Caco-2 (cell line): ENCODE data around the gene AFAP1L1. TPM values are rescaled to one million over a fixed set of nuclear protein-coding genes. Genes with fewer than 3 reads are reported as not detected.

Experiments
- BruUV-seq: library from RNA; stranded (reverse); fragments of 400-500 nt; replicated peaks from 2 replicates; lab custom pipeline; 2021; lab: Mats Ljungman, UMichigan
- CTCF ChIA-PET: fragments of 300-600 bp; sonication (Branson Sonifier 250); formaldehyde crosslinking; loops from one replicate; lab custom pipeline; 2022; ENCODE audit warnings: antibody characterized with exemption; lab: Charles Lee
- POLR2A ChIA-PET: fragments of 300-600 bp; sonication (Branson Sonifier 250); formaldehyde crosslinking; loops from one replicate; lab custom pipeline; 2022; ENCODE audit warnings: antibody characterized with exemption; lab: Charles Lee
- DNase-seq, 2 experiments: peaks; one replicate each; pipeline versions ENCODE4 v3.0.0 to v3.0.0-alpha.2; 2020 to 2022
- H3K27me3 ChIP-seq: replicated peaks from 2 replicates; pipeline ENCODE4 v1.6.0; 2011; ENCODE audit warnings: low read length; ENCODE audit not compliant: control insufficient read depth, insufficient read depth
- H3K36me3 ChIP-seq: 2 replicates; pipeline ENCODE4 v1.5.1; 2011; ENCODE audit warnings: low read length; ENCODE audit not compliant: control insufficient read depth, insufficient read depth
- H3K4me1 ChIP-seq: fragments of 250-450 bp; sonication (Bioruptor Pico); 2 replicates; pipeline ENCODE4 v1.5.1; 2020; ENCODE audit warnings: mild to moderate bottlenecking
- H3K4me3 ChIP-seq: 2 replicates; pipeline ENCODE4 v1.5.1; 2011; ENCODE audit warnings: low read depth, mild to moderate bottlenecking, control low read depth, low read length
- H3K9me3 ChIP-seq: fragments of 250-450 bp; sonication (Bioruptor Pico); 2 replicates; pipeline ENCODE4 v1.5.1; 2020; ENCODE audit warnings: mild to moderate bottlenecking, moderate library complexity
- H3K27ac Mint-ChIP-seq: one replicate; pipeline ENCODE4 v1.8.0; 2022; ENCODE audit warnings: mixed read lengths; ENCODE audit not compliant: unreplicated experiment
- H3K27me3 Mint-ChIP-seq: one replicate; pipeline ENCODE4 v1.8.0; 2022; ENCODE audit warnings: mixed read lengths; ENCODE audit not compliant: insufficient read depth, unreplicated experiment
- H3K36me3 Mint-ChIP-seq: one replicate; pipeline ENCODE4 v1.8.0; 2022; ENCODE audit warnings: mild to moderate bottlenecking, mixed read lengths; ENCODE audit not compliant: insufficient read depth, unreplicated experiment
- H3K4me1 Mint-ChIP-seq: one replicate; pipeline ENCODE4 v1.8.0; 2022; ENCODE audit warnings: low read depth, mixed read lengths; ENCODE audit not compliant: unreplicated experiment
- H3K4me3 Mint-ChIP-seq: one replicate; pipeline ENCODE4 v1.8.0; 2022; ENCODE audit warnings: mild to moderate bottlenecking, moderate library complexity, mixed read lengths; ENCODE audit not compliant: unreplicated experiment
- H3K9me3 Mint-ChIP-seq: one replicate; pipeline ENCODE4 v1.8.0; 2022; ENCODE audit warnings: mixed read lengths; ENCODE audit not compliant: unreplicated experiment
- CTCF ChIP-seq, 2 experiments: fragments of 200-600 bp in 1 of 2; IDR thresholded peaks; 1 replicate in 1 of 2; 2 replicates in 1 of 2; pipeline versions ENCODE4 v1.5.1 to v1.8.0; 2011 to 2022; ENCODE audit warnings: antibody characterized with exemption in 1 of 2, control low read depth in 1 of 2, inconsistent platforms in 1 of 2, low read depth in 1 of 2, low read length in 1 of 2, mild to moderate bottlenecking in 1 of 2, moderate library complexity in 1 of 2; ENCODE audit not compliant: insufficient read depth in 1 of 2, severe bottlenecking in 1 of 2, unreplicated experiment in 1 of 2
- intact Hi-C: fragments of 100-400 bp; cut with micrococcal nuclease; formaldehyde crosslinking; loops from one replicate; pipeline ENCODE4 v1.10.0; 2022; ENCODE audit not compliant: unreplicated experiment
- total RNA-seq: library from RNA; stranded (reverse); gene quantifications from 2 replicates; pipeline ENCODE4 v1.2.3, GENCODE V29; 2022

AFAP1L1 gene
- total RNA-seq, 1 experiment from 2014 or later = 0.45 TPM

- Histone ChIP-seq H3K4me3 (no peak overlapping the region), H3K9me3 (no peaks in the 10 kb centered on the region), H3K27me3 (no peaks in the 10 kb centered on the region), H3K4me1 (no peaks in the 10 kb centered on the region), H3K36me3 (no peaks in the 10 kb centered on the region)
- intact Hi-C loops = no loop called here
- no peak for DNase-seq
- H3K27ac Mint-ChIP-seq = no peak overlapping the region
- POLR2A ChIA-PET = no interaction called here
- no peak overlapping the region for H3K4me3 Mint-ChIP-seq
- TF ChIP-seq CTCF (IDR thresholded peaks at IDR 0.05; ENCODE audit: insufficient read depth in 1 of 2, low read depth in 1 of 2, low read length in 1 of 2, severe bottlenecking in 1 of 2, unreplicated experiment in 1 of 2) = no peak
- H3K9me3 Mint-ChIP-seq = no peaks in the 10 kb centered on the region
- no TSS peak for BruUV-seq
- peaks cover 32% of the 10 kb centered on the region for H3K27me3 Mint-ChIP-seq
- H3K4me1 Mint-ChIP-seq = no peaks in the 10 kb centered on the region
- CTCF ChIA-PET = interaction anchor here (1.0 kb wide), 1 partner anchor 42 kb away, joined by 3 read pairs; no protein-coding TSS in a partner anchor
- H3K36me3 Mint-ChIP-seq = no peaks in the 10 kb centered on the region
These were observed 7.0 kb downstream of the AFAP1L1 start for GRCh38 chr5:149278451-149279210.

- no peaks in the 10 kb centered on the region for H3K9me3 Mint-ChIP-seq
- H3K4me3 ChIP-seq = no peak overlapping the region
- H3K27me3 ChIP-seq = no peaks in the 10 kb centered on the region
- TF ChIP-seq CTCF (IDR thresholded peaks at IDR 0.05; ENCODE audit: insufficient read depth in 1 of 2, low read depth in 1 of 2, low read length in 1 of 2, severe bottlenecking in 1 of 2, unreplicated experiment in 1 of 2) = no peak
- peaks cover 35% of the 10 kb centered on the region for H3K27me3 Mint-ChIP-seq
- no peak overlapping the region for H3K27ac Mint-ChIP-seq
- peaks cover 4% of the 10 kb centered on the region for H3K4me1 Mint-ChIP-seq
- peaks cover 7% of the 10 kb centered on the region; the same call in 1 of the 2 replicates for H3K4me1 ChIP-seq
- POLR2A ChIA-PET = no interaction called here
- no TSS peak for BruUV-seq
- H3K9me3 ChIP-seq = no peaks in the 10 kb centered on the region
- no peak for DNase-seq
- no peaks in the 10 kb centered on the region for H3K36me3 ChIP-seq
- no peak overlapping the region for H3K4me3 Mint-ChIP-seq
- intact Hi-C loops = no loop called here
- CTCF ChIA-PET = interaction anchor here (0.6 kb wide), 1 partner anchor 11 kb away, joined by 3 read pairs; no protein-coding TSS in a partner anchor
- no peaks in the 10 kb centered on the region for H3K36me3 Mint-ChIP-seq
These were observed 8.0 kb downstream of the AFAP1L1 start for GRCh38 chr5:149279661-149280060.

GRCh38 chr5:149280124-149280523 lies 8.5 kb downstream of the AFAP1L1 start:
- no peaks in the 10 kb centered on the region for H3K36me3 Mint-ChIP-seq

More at GRCh38 chr5:149280124-149280523, 8.5 kb downstream of the AFAP1L1 start:
- Histone ChIP-seq H3K9me3 (no peaks in the 10 kb centered on the region), H3K4me1 (peaks cover 9% of the 10 kb centered on the region; the same call in 1 of the 2 replicates), H3K4me3 (no peak overlapping the region), H3K36me3 (no peaks in the 10 kb centered on the region), H3K27me3 (no peaks in the 10 kb centered on the region)
- intact Hi-C loops = no loop called here
- POLR2A ChIA-PET = no interaction called here
- no peak for DNase-seq
- H3K4me3 Mint-ChIP-seq = no peak overlapping the region
- BruUV-seq = no TSS peak
- CTCF ChIA-PET = no interaction called here
- no peak overlapping the region for H3K27ac Mint-ChIP-seq
- H3K27me3 Mint-ChIP-seq = peaks cover 35% of the 10 kb centered on the region
- H3K4me1 Mint-ChIP-seq = peaks cover 6% of the 10 kb centered on the region
- no peak for TF ChIP-seq CTCF (IDR thresholded peaks at IDR 0.05; ENCODE audit: insufficient read depth in 1 of 2, low read depth in 1 of 2, low read length in 1 of 2, severe bottlenecking in 1 of 2, unreplicated experiment in 1 of 2)
- no peaks in the 10 kb centered on the region for H3K9me3 Mint-ChIP-seq
